GM23338 (cell line): ENCODE measurements around the gene PPP4C. TPM values are rescaled to one million over a fixed set of nuclear protein-coding genes. Genes with fewer than 3 reads are reported as not detected.

Experiments used
- ATAC-seq: fragments of 200-7000 bp; cut with Tn5 transposase; 3 replicates; pipeline ENCODE4 v1.9.1; 2020
- DNase-seq: peaks from one replicate; pipeline ENCODE4 v3.0.0-alpha.2; 2015; ENCODE audit warnings: low spot score
- H2AFZ ChIP-seq: fragments of 200-600 bp; sonication (generic); 2 replicates; pipeline ENCODE4 v1.8.0; 2016; ENCODE audit warnings: antibody characterized with exemption, mild to moderate bottlenecking, moderate library complexity
- H3F3A ChIP-seq: fragments of 200-600 bp; sonication (generic); replicated peaks from 2 replicates; pipeline ENCODE4 v1.8.0; 2017; ENCODE audit warnings: antibody characterized with exemption, mixed run types, low read depth
- H3K27ac ChIP-seq: fragments of 200-600 bp; sonication (generic); 2 replicates; pipeline ENCODE4 v1.6.1; 2016; ENCODE audit warnings: low read depth
- H3K27me3 ChIP-seq: fragments of 200-600 bp; sonication (generic); 2 replicates; pipeline ENCODE4 v1.8.0; 2016; ENCODE audit warnings: mild to moderate bottlenecking, mixed run types, moderate library complexity; ENCODE audit not compliant: insufficient read depth
- H3K36me3 ChIP-seq: fragments of 200-600 bp; sonication (generic); 2 replicates; pipeline ENCODE4 v1.8.0; 2016; ENCODE audit warnings: mild to moderate bottlenecking; ENCODE audit not compliant: insufficient read depth
- H3K4me1 ChIP-seq: fragments of 200-600 bp; sonication (generic); 2 replicates; pipeline ENCODE4 v1.8.0; 2016; ENCODE audit warnings: mild to moderate bottlenecking, moderate library complexity; ENCODE audit not compliant: insufficient read depth
- H3K4me2 ChIP-seq: fragments of 200-600 bp; sonication (generic); 2 replicates; pipeline ENCODE4 v1.7.1; 2017; ENCODE audit warnings: mixed run types
- H3K4me3 ChIP-seq: fragments of 200-600 bp; sonication (generic); 2 replicates; pipeline ENCODE4 v1.6.1; 2016; ENCODE audit warnings: mixed run types
- H3K79me2 ChIP-seq: fragments of 200-600 bp; sonication (generic); replicated peaks from 2 replicates; pipeline ENCODE4 v1.8.0; 2017; ENCODE audit warnings: mild to moderate bottlenecking; ENCODE audit not compliant: insufficient read depth
- H3K9me2 ChIP-seq: fragments of 200-600 bp; sonication (generic); 2 replicates; pipeline ENCODE4 v1.8.0; 2017; ENCODE audit not compliant: insufficient read depth
- H4K20me1 ChIP-seq: fragments of 200-600 bp; sonication (generic); replicated peaks from 2 replicates; pipeline ENCODE4 v1.8.0; 2017; ENCODE audit warnings: mild to moderate bottlenecking; ENCODE audit not compliant: insufficient read depth
- H3K27ac Mint-ChIP-seq: 2 replicates; pipeline ENCODE4 v1.8.0; 2020; ENCODE audit warnings: inconsistent platforms, mild to moderate bottlenecking, moderate library complexity, mixed read lengths
- H3K27me3 Mint-ChIP-seq: 3 replicates; pipeline ENCODE4 v1.8.0; 2022; ENCODE audit warnings: low read depth, mild to moderate bottlenecking, moderate library complexity, mixed read lengths, inconsistent platforms; ENCODE audit not compliant: insufficient read depth, poor library complexity
- H3K36me3 Mint-ChIP-seq: 3 replicates; pipeline ENCODE4 v1.8.0; 2021; ENCODE audit warnings: low read depth, mild to moderate bottlenecking, inconsistent platforms, moderate library complexity, mixed read lengths
- H3K4me1 Mint-ChIP-seq: 3 replicates; pipeline ENCODE4 v1.8.0; 2020; ENCODE audit warnings: mild to moderate bottlenecking, inconsistent platforms, mixed read lengths
- H3K4me3 Mint-ChIP-seq: 3 replicates; pipeline ENCODE4 v1.8.0; 2021; ENCODE audit warnings: moderate library complexity, mild to moderate bottlenecking, inconsistent platforms, mixed read lengths
- H3K9me3 Mint-ChIP-seq: 3 replicates; pipeline ENCODE4 v1.8.0; 2020; ENCODE audit warnings: moderate library complexity, mild to moderate bottlenecking, inconsistent platforms, mixed read lengths
- CTCF ChIP-seq, 2 experiments: fragments of 200-600 bp in 1 of 2; sonication (generic) in 1 of 2; conservative IDR thresholded peaks; 2 replicates each; pipeline versions ENCODE4 v1.5.1 to v1.6.1; 2016 to 2017; ENCODE audit warnings: antibody characterized with exemption in 2 of 2, low read depth in 2 of 2, mild to moderate bottlenecking in 2 of 2, moderate library complexity in 1 of 2
- EZH2phosphoT487 ChIP-seq: fragments of 200-600 bp; sonication (generic); IDR thresholded peaks from one replicate; pipeline ENCODE4 v1.8.1; 2018; ENCODE audit warnings: antibody characterized with exemption; ENCODE audit not compliant: unreplicated experiment
- JUNB ChIP-seq: IDR thresholded peaks from one replicate; pipeline ENCODE4 v1.6.1; 2016; ENCODE audit warnings: antibody characterized with exemption; ENCODE audit not compliant: unreplicated experiment
- POLR2AphosphoS5 ChIP-seq: IDR thresholded peaks from 2 replicates; pipeline ENCODE4 v1.6.1; 2016; ENCODE audit warnings: antibody characterized with exemption, low read depth
- REST ChIP-seq: IDR thresholded peaks from one replicate; pipeline ENCODE4 v1.6.1; 2018; ENCODE audit warnings: antibody characterized with exemption; ENCODE audit not compliant: unreplicated experiment
- STAT1 ChIP-seq: IDR thresholded peaks from one replicate; pipeline ENCODE4 v1.6.1; 2016; ENCODE audit warnings: antibody characterized with exemption; ENCODE audit not compliant: unreplicated experiment
- ZNF114 ChIP-seq: fragments of 250-450 bp; sonication (Bioruptor Pico); IDR thresholded peaks from 2 replicates; pipeline ENCODE4 v1.5.0; 2020; ENCODE audit warnings: mild to moderate bottlenecking, moderate library complexity
- ZNF331 ChIP-seq: fragments of 250-450 bp; sonication (Bioruptor Pico); IDR thresholded peaks from 2 replicates; pipeline ENCODE4 v1.5.0; 2020; ENCODE audit warnings: low read depth, mild to moderate bottlenecking, moderate library complexity
- polyA plus RNA-seq: library from polyadenylated mRNA; unstranded; fragments of >200 nt; fragmentation: Nextera tagmentation; extraction: Ambion mirVana; gene quantifications from 2 replicates; pipeline ENCODE4 v1.2.1, GENCODE V29; 2016
- total RNA-seq: library from RNA; depleted of rRNA; stranded (reverse); fragments of >200 nt; shearing (Covaris generic); gene quantifications from 2 replicates; pipeline ENCODE4 v1.2.3, GENCODE V29; 2014
- TF ChIP-seq, protein P1 (sequence below): fragments of 250-450 bp; sonication (Bioruptor Pico); IDR thresholded peaks from 2 replicates; pipeline ENCODE4 v1.5.0; 2020; ENCODE audit warnings: mild to moderate bottlenecking, moderate library complexity

PPP4C gene
- total and polyA plus RNA-seq, 2 experiments from 2014 or later, result 120 to 170 TPM

DNA sequence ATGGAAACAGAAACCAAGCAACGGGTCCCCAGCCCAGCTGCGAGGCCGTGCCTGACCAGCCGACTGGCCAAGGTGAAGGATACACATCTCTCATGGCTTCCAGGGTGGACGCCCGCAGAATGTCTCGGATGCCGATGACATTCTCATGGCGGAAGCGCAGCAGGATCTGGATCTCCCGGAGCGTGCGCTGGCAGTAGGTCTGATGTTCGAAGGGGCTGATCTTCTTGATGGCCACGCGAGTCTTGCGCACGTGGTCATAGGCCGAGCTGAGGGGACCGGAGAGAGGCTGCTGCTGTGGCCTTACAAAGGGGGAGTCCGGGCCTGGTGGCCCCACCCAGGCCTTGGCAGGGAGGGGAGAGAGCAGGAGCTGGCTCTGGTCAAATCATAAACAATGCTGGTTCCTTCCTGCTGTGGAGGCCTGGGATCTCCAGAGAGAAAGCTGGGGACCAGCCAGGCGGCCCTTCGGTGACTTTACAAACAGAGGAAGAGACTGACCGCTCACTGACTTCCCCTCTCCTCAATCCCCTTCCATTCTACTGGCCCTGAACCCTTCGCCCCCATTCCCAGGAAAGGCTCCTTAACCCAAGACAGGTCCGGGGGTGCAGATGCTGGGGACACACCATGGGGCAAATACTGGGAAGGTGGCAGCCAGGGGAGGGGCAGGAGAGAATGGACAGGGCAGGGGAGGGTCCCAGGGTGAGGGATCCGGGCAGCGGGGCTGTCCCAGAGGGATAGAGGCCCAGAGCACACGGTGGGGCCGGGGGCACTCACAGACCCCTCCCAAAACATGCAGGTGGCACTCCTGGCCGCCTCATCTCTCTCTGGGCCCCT lies 46.2 kb downstream of the PPP4C start:
- Mint-ChIP-seq H3K36me3 (no peaks in the 10 kb centered on the region), H3K4me1 (peaks cover 4% of the 10 kb centered on the region; the same call in 2 of the 3 replicates), H3K4me3 (peak overlapping the region; percentile 82), H3K9me3 (no peaks in the 10 kb centered on the region), H3K27ac (no peak overlapping the region), H3K27me3 (peaks cover 12% of the 10 kb centered on the region)
- H3K4me1 ChIP-seq, result peaks cover 3% of the 10 kb centered on the region; the same call in 1 of the 2 replicates
- H3K36me3 ChIP-seq, result no peaks in the 10 kb centered on the region
- H3K4me2 ChIP-seq, result peak overlapping the region; percentile 94
- no peaks in the 10 kb centered on the region for H4K20me1 ChIP-seq
- no peaks in the 10 kb centered on the region for H3F3A ChIP-seq
- H2AFZ ChIP-seq, result peak overlapping the region; percentile 96
- peak overlapping the region; percentile 78 for H3K4me3 ChIP-seq
- H3K27ac ChIP-seq, result no peak overlapping the region
- TF ChIP-seq EZH2phosphoT487, result no peak
- TF ChIP-seq REST, result no peak
- TF ChIP-seq ZNF331, result no peak
- no peak for TF ChIP-seq POLR2AphosphoS5
- no peak for TF ChIP-seq ZNF114 (CRISPR knock-in tag)
- no peak for TF ChIP-seq CTCF (conservative IDR thresholded peaks at IDR 0.05; ENCODE audit: low read depth in 2 of 2)
- no peak for TF ChIP-seq STAT1
- TF ChIP-seq, protein P1, sequence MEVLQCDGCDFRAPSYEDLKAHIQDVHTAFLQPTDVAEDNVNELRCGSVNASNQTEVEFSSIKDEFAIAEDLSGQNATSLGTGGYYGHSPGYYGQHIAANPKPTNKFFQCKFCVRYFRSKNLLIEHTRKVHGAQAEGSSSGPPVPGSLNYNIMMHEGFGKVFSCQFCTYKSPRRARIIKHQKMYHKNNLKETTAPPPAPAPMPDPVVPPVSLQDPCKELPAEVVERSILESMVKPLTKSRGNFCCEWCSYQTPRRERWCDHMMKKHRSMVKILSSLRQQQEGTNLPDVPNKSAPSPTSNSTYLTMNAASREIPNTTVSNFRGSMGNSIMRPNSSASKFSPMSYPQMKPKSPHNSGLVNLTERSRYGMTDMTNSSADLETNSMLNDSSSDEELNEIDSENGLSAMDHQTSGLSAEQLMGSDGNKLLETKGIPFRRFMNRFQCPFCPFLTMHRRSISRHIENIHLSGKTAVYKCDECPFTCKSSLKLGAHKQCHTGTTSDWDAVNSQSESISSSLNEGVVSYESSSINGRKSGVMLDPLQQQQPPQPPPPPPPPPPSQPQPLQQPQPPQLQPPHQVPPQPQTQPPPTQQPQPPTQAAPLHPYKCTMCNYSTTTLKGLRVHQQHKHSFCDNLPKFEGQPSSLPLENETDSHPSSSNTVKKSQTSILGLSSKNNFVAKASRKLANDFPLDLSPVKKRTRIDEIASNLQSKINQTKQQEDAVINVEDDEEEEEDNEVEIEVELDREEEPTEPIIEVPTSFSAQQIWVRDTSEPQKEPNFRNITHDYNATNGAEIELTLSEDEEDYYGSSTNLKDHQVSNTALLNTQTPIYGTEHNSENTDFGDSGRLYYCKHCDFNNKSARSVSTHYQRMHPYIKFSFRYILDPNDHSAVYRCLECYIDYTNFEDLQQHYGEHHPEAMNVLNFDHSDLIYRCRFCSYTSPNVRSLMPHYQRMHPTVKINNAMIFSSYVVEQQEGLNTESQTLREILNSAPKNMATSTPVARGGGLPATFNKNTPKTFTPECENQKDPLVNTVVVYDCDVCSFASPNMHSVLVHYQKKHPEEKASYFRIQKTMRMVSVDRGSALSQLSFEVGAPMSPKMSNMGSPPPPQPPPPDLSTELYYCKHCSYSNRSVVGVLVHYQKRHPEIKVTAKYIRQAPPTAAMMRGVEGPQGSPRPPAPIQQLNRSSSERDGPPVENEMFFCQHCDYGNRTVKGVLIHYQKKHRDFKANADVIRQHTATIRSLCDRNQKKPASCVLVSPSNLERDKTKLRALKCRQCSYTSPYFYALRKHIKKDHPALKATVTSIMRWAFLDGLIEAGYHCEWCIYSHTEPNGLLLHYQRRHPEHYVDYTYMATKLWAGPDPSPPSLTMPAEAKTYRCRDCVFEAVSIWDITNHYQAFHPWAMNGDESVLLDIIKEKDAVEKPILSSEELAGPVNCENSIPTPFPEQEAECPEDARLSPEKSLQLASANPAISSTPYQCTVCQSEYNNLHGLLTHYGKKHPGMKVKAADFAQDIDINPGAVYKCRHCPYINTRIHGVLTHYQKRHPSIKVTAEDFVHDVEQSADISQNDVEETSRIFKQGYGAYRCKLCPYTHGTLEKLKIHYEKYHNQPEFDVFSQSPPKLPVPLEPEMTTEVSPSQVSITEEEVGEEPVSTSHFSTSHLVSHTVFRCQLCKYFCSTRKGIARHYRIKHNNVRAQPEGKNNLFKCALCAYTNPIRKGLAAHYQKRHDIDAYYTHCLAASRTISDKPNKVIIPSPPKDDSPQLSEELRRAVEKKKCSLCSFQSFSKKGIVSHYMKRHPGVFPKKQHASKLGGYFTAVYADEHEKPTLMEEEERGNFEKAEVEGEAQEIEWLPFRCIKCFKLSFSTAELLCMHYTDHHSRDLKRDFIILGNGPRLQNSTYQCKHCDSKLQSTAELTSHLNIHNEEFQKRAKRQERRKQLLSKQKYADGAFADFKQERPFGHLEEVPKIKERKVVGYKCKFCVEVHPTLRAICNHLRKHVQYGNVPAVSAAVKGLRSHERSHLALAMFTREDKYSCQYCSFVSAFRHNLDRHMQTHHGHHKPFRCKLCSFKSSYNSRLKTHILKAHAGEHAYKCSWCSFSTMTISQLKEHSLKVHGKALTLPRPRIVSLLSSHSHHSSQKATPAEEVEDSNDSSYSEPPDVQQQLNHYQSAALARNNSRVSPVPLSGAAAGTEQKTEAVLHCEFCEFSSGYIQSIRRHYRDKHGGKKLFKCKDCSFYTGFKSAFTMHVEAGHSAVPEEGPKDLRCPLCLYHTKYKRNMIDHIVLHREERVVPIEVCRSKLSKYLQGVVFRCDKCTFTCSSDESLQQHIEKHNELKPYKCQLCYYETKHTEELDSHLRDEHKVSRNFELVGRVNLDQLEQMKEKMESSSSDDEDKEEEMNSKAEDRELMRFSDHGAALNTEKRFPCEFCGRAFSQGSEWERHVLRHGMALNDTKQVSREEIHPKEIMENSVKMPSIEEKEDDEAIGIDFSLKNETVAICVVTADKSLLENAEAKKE (CRISPR knock-in tag), result no peak
- no peak for TF ChIP-seq JUNB
- H3K9me2 ChIP-seq, result no peaks in the 10 kb centered on the region
- H3K79me2 ChIP-seq, result no peaks in the 10 kb centered on the region
- no peaks in the 10 kb centered on the region for H3K27me3 ChIP-seq
- ATAC-seq, result peak; percentile 14
- DNase-seq, result no peak
